KBM-7 (cell line): Measurements from ENCODE around the gene BASP1.

ENCODE experiments used
- DNase-seq: peaks from one replicate; pipeline ENCODE4 v3.0.0-alpha.2; 2015
- in situ Hi-C: fragments of 300-500 bp; cut with MboI; formaldehyde crosslinking; loops from 2 replicates; pipeline ENCODE4 v1.14.3; 2020; ENCODE audit warnings: low sequenced_read_pairs, low pct_unique_long_range_greater_than_20kb, mixed read lengths

BASP1 gene

GRCh38 chr5:17267106-17267505 lies 49.7 kb downstream of the BASP1 start:
- in situ Hi-C loops, result no loop called here
- DNase-seq, result no peak

- no peak for DNase-seq
- in situ Hi-C loops, result no loop called here
Observed at GRCh38 chr5:17269201-17269600, 51.8 kb downstream of the BASP1 start.

GRCh38 chr5:17272111-17272510 lies 54.7 kb downstream of the BASP1 start:
- no peak for DNase-seq
- in situ Hi-C loops, result no loop called here

- in situ Hi-C loops, result no loop called here
- no peak for DNase-seq
Observed at GRCh38 chr5:17275289-17276158, 58.1 kb downstream of the BASP1 start.

- in situ Hi-C loops, result no loop called here
- no peak for DNase-seq
Observed at GRCh38 chr5:17276445-17276844, 59.0 kb downstream of the BASP1 start.

- in situ Hi-C loops, result no loop called here
- DNase-seq, result no peak
Observed at GRCh38 chr5:17277907-17278306, 60.5 kb downstream of the BASP1 start.

- DNase-seq, result no peak
- in situ Hi-C loops, result no loop called here
Observed at GRCh38 chr5:17278931-17279330, 61.5 kb downstream of the BASP1 start.

GRCh38 chr5:17279487-17279886 lies 62.1 kb downstream of the BASP1 start:
- in situ Hi-C loops, result no loop called here
- DNase-seq, result no peak

- peak; percentile 25 for DNase-seq
- in situ Hi-C loops, result no loop called here
Observed at GRCh38 chr5:17282283-17283120, 65.1 kb downstream of the BASP1 start.

- no peak for DNase-seq
- in situ Hi-C loops, result no loop called here
Observed at GRCh38 chr5:17283121-17283415, 65.6 kb downstream of the BASP1 start.

GRCh38 chr5:17287501-17288155 lies 70.2 kb downstream of the BASP1 start:
- no peak for DNase-seq
- in situ Hi-C loops, result no loop called here

GRCh38 chr5:17288570-17288969 lies 71.1 kb downstream of the BASP1 start:
- DNase-seq, result no peak
- in situ Hi-C loops, result no loop called here

- in situ Hi-C loops, result no loop called here
- DNase-seq, result no peak
Observed at GRCh38 chr5:17289681-17290539, 72.5 kb downstream of the BASP1 start.

GRCh38 chr5:17290540-17290974 lies 73.1 kb downstream of the BASP1 start:
- in situ Hi-C loops, result no loop called here
- DNase-seq, result no peak

- in situ Hi-C loops, result no loop called here
- no peak for DNase-seq
Observed at GRCh38 chr5:17292434-17293015, 75.1 kb downstream of the BASP1 start.

GRCh38 chr5:17294639-17295311 lies 77.3 kb downstream of the BASP1 start:
- in situ Hi-C loops, result no loop called here
- no peak for DNase-seq

GRCh38 chr5:17295671-17296070 lies 78.2 kb downstream of the BASP1 start:
- in situ Hi-C loops, result no loop called here
- DNase-seq, result no peak

- DNase-seq, result no peak
- in situ Hi-C loops, result no loop called here
Observed at GRCh38 chr5:17302106-17302505, 84.7 kb downstream of the BASP1 start.
